ENCODE measurements around the gene SP4. TPM values are rescaled to one million over a fixed set of nuclear protein-coding genes. Genes with fewer than 3 reads are reported as not detected.

Gene SP4
- 10 to 100 TPM; 12.4 to 13.4 (median 13.1) TPM for polyA plus RNA-seq (ENCODE audit: insufficient read length in 3 of 3)
- long read RNA-seq, donor 1, result 0 reads
- long read RNA-seq, donor 2, full-length matches to known transcripts, result 1 of 1 reads
- long read RNA-seq, donor 2, partial matches to known transcripts, result 0 of 1 reads
- long read RNA-seq, donor 2, other reads (novel, unspliced or antisense), result 0 of 1 reads
- long read RNA-seq, donor 3, partial matches to known transcripts, result 0 of 1 reads
- long read RNA-seq, donor 3, other reads (novel, unspliced or antisense), result 0 of 1 reads
- long read RNA-seq, donor 4, full-length matches to known transcripts, result 2 of 2 reads
- long read RNA-seq, donor 4, partial matches to known transcripts, result 0 of 2 reads
- long read RNA-seq, donor 4, other reads (novel, unspliced or antisense), result 0 of 2 reads
- long read RNA-seq, donor 5, full-length matches to known transcripts, result 1 of 1 reads
- long read RNA-seq, donor 5, partial matches to known transcripts, result 0 of 1 reads
- long read RNA-seq, donor 5, other reads (novel, unspliced or antisense), result 0 of 1 reads
- long read RNA-seq, donor 6, result 0 reads
- long read RNA-seq, donor 7, full-length matches to known transcripts, result 2 of 8 reads
- long read RNA-seq, donor 7, partial matches to known transcripts, result 6 of 8 reads
- long read RNA-seq, donor 7, other reads (novel, unspliced or antisense), result 0 of 8 reads
- long read RNA-seq, donor 8, result 0 reads
- long read RNA-seq, donor 9, result 0 reads
- long read RNA-seq, donor 10, partial matches to known transcripts, result 11 of 12 reads
- long read RNA-seq, donor 10, other reads (novel, unspliced or antisense), result 0 of 12 reads
- long read RNA-seq, donor 11, result 0 reads
- long read RNA-seq, donor 12, full-length matches to known transcripts, result 2 of 2 reads
- long read RNA-seq, donor 12, partial matches to known transcripts, result 0 of 2 reads
- long read RNA-seq, donor 12, other reads (novel, unspliced or antisense), result 0 of 2 reads
- long read RNA-seq, donor 13, full-length matches to known transcripts, result 1 of 1 reads
- long read RNA-seq, donor 13, partial matches to known transcripts, result 0 of 1 reads
- long read RNA-seq, donor 13, other reads (novel, unspliced or antisense), result 0 of 1 reads
- long read RNA-seq, donor 14, full-length matches to known transcripts, result 3 of 30 reads
- long read RNA-seq, donor 14, partial matches to known transcripts, result 27 of 30 reads
- long read RNA-seq, donor 14, other reads (novel, unspliced or antisense), result 0 of 30 reads
- long read RNA-seq, donor 15, full-length matches to known transcripts, result 2 of 2 reads
- long read RNA-seq, donor 15, partial matches to known transcripts, result 0 of 2 reads
- long read RNA-seq, donor 15, other reads (novel, unspliced or antisense), result 0 of 2 reads
- long read RNA-seq, donor 16, partial matches to known transcripts, result 7 of 7 reads
- long read RNA-seq, donor 16, other reads (novel, unspliced or antisense), result 0 of 7 reads

- peak; percentile 92 for DNase-seq
Measured at GRCh38 chr7:21427871-21428658, at the start of gene SP4. TSS of gene SP4 (plus strand) at chr7:21428083. CDS start at chr7:21428252, 169 bp downstream.

DNA sequence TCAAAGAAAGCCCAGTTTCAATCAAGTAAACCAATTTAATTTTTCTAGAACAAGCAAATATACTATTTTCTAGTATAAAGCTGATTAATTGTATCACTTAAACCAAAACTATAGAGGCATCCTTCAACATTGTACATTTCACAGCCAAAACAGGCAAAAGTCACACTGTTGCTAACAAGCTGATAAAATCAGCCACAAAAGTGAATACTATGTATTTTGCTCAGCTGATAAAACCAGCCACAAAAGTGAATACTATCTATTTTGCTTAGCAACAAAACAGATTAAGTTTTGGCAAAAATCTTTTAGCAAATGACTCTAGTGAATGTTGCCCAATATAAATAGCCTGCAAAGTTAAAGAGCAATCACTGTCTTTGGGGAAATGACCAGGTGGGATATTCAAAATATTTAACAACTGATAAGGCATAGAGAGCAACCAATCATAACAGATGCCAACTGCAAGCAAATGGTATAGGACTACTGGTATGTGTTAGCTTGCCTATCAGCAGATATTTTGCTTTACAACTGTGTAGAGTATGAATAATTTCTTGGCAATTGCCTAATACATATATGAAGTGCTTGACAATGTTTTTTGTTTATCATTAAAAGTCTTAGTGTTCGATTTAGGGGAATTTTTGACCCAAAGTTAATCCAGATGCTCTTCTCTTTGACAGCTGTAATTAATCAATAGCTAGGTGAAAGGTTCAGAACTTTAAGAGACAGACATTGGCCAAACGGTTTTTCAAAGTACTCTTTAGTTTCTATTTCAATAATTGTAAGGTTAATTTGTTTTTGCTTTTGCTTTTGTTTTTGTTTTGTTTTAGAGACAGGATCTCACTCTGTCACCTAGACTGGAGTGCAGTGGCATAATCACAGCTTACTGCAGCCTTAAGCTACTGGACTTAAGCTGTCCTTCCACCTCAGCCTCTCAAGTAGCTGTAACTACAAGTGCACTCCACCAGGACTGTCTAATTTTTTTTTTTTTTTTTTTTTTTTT is 44.4 kb upstream of the SP4 start:
- no peak for DNase-seq

- DNase-seq, result no peak
Measured at GRCh38 chr7:21393937-21394336, 33.9 kb upstream of the SP4 start.

- no peak for DNase-seq
Measured at GRCh38 chr7:21401944-21402343, 25.9 kb upstream of the SP4 start.

DNA sequence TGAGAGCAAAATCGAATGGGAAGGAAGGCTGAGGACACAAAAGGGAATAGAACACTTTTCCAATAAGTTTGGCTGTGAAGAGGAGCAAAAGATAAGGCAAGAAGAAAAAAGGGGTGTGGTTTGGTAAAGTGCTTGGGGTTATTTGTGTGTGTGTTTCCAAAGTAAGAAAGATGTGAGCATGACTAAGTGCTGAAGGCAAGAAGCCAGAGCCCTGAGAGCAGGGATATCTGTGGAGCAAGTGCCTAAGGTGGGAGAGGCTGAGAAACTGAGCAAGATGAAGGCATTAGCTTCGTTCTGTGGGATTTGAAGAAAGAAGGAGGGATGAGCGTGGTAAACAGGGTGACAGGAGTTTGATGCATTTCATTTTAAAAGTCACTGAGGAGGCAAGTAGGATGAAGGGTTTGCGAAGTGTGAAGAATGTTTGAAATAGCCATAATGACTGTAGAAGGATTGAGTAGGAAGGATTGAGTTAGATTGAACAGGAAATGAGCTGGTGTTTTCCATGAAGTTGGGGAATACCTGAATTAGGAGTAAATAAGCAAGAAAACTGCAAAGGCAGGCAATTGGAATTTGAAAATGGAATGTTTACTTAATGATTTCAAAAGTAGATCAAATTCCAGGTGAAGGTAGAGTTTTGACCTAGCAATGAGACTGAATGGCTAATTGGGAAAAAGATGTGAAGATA is 19.9 kb upstream of the SP4 start:
- no peak for DNase-seq

GRCh38 chr7:21408481-21408820 is 19.4 kb upstream of the SP4 start:
- no peak for DNase-seq

DNA sequence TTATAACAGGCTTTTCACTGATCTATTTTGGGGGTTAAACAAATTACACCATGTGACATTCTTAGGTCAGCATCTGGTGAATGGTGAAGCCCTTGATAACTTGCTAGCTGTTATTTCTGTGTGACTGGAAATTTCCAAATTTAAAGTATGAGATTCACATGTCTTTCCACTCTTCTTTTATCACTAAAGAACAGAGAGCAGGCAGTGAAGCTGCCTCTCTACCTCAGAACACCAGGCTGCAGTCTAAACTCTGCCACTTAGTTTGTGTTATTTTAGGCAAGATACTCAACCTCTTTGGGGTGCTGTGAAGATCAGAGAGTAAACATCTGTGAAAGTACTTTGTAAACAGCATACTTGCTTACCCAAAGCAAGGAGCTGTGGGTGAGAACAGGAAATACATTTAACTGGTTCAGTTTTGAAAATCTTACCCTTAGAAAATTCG is 15.5 kb upstream of the SP4 start:
- no peak for DNase-seq

DNA sequence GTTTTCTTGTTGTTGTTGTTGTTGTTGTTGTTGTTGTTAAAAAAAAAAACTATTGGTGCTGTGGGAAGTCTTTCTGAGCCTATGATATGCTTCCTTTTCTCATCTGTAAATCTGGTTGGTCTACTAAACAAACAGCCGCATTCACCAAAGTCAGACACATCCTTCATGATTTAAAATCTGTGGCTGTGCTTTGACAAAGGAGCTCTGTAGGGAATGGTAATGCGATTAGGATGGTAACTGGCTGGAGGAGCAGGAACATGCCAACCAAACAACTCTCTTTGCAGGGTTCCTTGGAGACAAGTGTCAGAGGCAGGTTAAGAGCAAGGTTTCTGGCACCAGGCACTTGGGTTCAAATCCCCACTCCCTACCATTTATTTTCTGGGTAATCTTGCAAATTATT is 14.9 kb upstream of the SP4 start:
- DNase-seq, result no peak

- DNase-seq, result no peak
Measured at GRCh38 chr7:21413502-21413901, 14.4 kb upstream of the SP4 start.

DNA sequence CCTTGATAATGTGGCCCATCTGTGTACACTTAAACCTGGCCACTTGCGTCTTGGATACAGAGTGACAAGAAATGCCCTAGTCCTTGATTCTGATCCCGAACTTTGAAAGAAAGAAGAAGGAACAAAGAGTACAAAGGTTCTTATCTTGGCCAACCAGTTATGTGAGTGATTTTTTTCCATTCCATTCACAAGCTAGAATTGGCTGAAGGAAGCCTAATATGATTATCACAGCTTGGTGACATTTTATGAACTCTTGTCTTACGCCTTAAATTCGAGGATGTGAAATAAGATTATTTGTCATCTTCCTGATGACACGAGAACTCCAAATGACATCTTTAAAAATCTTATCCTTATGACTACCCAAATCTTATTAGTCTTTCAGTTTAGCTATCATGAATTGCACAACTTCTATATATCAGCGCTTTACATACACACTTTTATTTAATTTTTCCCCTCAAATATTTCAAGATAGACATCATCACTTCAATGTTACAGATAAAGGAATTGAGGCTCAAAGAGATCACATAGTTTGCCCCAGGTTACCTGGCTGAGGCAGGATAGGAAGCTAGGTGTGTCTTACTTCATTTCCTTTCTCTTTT is 13.0 kb upstream of the SP4 start:
- DNase-seq, result no peak

DNA sequence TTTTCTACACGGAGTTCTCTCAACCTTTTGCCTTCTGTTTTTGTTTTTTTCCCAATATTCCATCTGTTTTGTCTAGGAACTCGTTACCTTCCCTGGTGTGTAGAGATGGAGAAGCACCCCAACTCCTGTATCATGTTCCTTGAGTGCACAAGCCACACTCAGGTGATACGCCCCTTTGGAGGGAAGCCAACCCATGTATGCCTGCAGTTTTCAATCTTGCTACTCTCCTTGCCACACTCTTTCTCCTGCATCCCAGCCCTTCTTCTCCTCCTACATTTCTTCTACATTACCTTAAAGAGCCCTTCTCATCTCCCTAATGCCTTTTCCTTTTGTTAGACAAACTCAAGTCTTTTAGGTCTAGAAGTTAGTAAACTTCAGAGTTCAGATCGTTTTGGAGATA is 10.2 kb upstream of the SP4 start:
- DNase-seq, result no peak

DNA sequence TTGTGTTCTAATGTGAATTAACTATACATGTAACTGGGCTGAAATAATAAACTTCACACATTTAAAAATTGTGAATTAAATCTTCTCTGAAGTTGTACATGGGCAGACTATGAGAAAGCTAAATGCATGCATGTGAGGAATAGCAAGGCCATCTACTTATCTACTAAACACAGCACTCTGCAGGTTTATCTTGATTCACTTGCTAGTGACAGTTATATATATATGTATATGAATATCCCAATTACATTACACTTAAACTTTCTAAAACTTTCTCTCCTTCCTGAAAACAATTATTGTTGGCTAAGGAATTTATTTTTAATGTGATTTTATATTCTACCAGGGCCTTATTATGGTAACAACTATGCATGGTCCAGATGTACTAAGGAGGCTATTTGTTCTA is 5.1 kb upstream of the SP4 start:
- no peak for DNase-seq

GRCh38 chr7:21425290-21425689 is 2.6 kb upstream of the SP4 start:
- DNase-seq, result no peak

DNA sequence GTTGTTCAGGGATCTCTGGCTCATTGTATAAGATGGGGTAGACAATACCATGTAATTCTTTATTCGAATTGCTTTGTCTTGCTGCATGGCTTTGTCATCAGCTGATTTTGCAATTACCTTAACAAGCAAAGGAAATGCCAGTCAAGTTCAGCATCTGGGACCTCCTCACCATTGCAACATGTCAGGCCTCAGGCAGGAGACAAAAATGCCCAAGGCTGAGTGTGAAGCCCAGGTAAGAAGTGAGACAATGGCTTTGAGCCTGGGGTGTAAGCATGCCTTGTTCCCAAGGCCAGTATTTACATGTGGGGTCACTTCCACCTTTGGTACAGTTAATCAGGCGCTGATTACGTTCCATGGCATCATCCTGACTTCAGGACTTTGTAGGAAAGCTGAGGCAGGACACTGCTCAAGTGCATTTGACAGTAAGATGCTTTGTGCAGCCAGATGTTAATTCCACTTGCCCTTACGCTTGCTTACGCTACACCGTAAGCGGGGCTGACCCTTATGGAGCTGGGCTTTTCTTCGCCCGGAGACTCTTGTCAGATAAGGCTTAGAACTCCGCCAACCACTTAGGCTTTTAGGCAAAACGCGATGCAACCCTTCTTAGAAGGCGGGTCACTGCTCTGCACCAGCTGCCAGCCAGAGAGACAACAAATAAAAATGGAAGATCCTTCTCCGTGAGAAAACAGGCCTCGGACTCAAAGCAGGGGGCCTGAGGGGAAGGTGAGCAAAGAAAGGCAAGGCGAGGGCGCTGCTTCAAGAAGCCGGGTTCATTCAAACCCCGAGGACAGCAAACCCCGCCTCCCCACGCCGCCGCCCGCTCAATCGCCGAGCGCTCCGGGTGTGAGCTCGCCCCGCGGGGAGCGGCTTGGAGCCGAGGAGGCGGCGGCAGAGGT is 1.3 kb upstream of the SP4 start:
- DNase-seq, result no peak

DNA sequence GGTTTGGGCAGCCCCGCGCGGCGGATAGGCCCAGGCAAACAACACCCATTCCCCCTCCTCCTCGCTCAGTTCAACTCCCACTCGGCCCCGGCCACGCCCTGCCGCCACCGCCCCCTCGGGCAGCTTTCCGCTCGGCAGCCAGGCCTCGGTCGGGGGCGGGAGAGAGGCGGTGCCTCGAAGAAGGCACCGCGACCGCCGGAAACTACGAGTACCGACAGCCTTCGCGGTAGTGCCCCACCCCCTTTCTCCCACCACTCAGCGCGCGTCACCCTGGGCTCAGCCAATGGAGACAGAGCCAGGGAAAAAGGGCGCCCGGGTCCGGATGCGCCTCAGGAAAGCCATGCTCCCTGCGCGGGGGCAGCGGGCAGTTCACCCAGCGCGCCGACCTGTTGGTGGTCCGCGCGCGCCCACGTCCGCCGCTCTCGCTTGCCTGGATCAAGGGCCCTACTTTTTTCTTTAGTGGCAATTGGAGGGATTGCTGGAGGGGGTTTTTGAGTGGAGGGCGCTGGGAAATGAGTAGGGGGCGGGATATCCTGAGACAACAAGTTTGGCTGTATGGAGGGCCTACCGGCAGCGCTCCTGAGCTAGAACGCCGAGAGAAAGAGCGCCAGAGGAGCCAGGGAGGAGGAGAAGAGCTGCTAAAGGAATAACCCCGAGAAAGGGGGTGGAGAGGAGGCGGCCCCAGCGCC is 557 bp upstream of the SP4 start:
- DNase-seq, result peak; percentile 98

GRCh38 chr7:21428659-21428941 is 717 bp downstream of the SP4 start:
- DNase-seq, result no peak

DNA sequence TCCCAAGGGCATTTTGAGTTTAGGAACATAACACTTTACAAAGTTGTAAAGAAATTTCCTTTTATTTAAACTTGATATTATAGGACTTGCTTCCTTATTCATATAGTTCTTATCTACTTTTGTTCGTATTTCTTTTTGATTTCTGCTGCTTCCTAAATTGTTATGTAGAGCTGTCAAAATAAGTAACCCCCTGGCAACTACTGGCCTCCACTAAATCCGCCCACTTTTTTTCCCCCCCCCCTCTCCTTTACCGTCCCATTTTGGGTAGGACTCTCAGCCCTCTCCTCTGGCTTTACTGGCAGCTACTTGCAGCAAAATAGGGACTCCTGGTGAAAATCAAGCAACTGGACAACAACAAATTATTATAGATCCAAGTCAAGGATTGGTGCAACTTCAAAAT is 1.1 kb downstream of the SP4 start:
- no peak for DNase-seq
